Stimulated activated CD8-positive, alpha-beta memory T cell treated with anti-CD3 and anti-CD28 coated beads, Interleukin-7, amount 100 ng/mL, for 48 hours (primary cell): Measurements from ENCODE around the gene HEATR5A.
"Not testable (repeated sequence)": the region's sequence is repeated elsewhere in the genome, so short reads cannot be mapped to it uniquely, and the experiment has no call there.

Experiments used
- DNase-seq, 2 donors: peaks; one replicate each; pipeline ENCODE4 v3.0.0-alpha.2; 2020; ENCODE audit warnings: low read depth in 1 of 2; ENCODE audit errors: extremely low read depth in 1 of 2

Gene HEATR5A

DNA sequence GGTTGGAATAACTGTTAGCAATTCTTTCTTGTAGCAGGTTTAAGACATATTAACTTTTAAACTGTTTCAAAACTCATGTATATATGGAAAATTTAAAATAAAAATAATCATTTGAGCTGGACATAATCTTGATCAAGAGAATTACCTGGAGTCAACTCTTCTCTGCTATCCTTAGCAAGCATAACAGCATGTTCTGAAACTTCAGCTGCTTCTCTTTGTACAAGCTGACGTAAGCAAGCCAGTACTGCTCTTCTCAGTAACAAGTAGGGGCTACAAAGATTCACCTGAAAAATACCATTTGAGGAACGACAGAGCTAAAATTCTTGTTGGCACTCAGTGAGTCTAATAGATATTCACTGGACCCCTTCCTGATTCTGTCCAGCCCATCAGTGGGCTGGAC, 83.0 kb downstream of the HEATR5A start:
- no peak for DNase-seq

DNA sequence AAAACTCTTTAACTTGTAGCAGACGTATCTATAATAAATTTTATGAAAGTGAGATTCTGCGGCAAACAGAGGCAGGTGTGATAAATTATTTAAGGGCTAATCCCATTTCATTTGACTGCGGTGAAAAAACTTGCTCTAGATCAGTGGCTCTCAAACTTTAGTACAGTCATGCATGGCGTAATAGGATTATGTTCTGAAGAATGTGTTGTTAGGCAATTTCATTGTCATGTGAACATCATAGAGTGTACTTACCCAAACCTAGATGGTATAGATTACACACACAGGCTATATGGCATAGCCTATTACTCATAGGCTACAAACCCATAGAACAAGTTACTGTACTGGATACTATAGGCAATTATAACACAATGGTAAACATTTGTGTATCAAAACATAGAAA, 83.7 kb downstream of the HEATR5A start:
- DNase-seq: no peak

DNA sequence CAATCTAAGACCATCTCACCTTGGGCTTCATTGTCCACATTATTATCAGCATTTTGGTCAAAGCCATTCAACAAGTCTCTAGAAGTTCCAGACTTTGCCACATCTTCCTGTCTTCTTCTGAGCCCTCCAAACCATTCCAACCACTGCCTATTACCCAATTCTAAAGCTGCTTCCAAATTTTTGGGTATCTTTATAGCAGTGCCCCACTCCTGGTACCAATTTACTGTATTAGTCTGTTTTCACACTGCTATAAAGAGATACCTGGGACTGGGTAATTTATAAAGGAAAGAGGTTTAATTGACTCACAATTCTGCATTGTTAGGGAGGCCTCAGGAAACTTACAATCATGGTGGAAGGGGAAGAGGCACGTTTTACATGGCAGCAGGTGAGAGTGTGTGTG, 89.0 kb downstream of the HEATR5A start:
- DNase-seq: not testable (repeated sequence)

DNA sequence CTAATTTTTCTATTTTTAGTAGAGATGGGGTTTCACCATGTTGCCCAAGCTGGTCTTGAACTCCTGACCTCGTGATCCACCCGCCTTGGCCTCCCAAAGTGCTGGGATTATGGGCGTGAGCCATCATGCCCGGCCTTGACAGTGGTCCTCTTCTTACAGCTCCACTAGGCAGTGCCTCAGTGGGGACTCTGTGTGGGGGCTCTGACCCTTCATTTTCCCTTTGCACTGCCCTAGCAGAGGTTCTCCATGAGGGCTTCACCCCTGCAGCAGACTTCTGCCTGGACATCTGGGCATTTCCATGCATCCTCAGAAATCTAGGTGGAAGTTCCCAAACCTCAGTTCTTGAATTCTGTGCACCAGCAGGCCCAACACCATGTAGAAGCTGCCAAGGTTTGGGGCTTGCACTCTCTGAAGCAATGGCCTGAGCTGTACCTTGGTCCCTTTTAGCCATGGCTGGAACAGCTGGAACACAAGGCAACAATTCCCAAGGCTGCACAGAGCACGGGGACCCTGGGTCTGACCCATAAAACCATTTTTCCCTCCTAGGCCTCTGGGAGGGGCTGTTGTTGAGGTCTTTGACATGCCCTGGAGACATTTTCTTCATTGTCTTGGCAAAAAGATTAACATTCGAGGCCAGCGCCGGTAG, 90.4 kb downstream of the HEATR5A start:
- not testable (repeated sequence) for DNase-seq

DNA sequence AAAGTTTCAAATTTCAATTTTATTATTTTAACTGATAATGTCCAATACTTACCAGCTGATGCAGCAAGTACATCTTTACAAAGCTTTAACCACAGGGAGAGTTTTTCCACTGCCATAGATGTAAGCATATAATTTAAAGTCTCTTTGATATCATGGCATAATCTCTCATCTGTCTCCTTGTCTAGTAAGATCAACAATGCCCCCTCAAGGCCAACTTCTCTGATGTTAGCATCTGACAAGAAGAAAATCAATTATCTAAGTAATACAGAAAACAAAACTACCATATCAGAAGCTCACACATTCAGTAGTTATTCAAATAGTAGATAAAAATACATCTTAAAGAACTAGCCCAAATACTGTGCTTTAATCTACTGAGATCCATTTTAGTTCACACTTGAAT, 94.2 kb downstream of the HEATR5A start:
- no peak for DNase-seq

DNA sequence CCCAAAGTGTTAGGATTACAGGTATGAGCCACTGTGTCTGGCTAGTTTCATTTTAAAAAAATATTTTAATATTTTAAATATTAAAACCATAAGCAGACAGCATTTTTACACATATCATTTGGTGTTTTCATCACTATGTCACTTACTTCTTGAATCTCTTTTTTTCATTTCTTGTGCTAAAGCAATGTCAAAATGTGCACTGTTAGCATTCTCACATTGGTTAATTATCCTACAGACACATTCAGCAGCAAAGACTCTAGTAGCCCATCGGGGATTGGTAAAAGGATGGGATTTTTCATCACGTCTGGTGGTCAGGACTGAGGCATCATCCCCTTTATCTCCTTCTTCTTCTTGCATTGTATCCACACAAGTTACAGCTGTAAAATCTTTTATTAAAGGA, 96.9 kb downstream of the HEATR5A start:
- DNase-seq: no peak

DNA sequence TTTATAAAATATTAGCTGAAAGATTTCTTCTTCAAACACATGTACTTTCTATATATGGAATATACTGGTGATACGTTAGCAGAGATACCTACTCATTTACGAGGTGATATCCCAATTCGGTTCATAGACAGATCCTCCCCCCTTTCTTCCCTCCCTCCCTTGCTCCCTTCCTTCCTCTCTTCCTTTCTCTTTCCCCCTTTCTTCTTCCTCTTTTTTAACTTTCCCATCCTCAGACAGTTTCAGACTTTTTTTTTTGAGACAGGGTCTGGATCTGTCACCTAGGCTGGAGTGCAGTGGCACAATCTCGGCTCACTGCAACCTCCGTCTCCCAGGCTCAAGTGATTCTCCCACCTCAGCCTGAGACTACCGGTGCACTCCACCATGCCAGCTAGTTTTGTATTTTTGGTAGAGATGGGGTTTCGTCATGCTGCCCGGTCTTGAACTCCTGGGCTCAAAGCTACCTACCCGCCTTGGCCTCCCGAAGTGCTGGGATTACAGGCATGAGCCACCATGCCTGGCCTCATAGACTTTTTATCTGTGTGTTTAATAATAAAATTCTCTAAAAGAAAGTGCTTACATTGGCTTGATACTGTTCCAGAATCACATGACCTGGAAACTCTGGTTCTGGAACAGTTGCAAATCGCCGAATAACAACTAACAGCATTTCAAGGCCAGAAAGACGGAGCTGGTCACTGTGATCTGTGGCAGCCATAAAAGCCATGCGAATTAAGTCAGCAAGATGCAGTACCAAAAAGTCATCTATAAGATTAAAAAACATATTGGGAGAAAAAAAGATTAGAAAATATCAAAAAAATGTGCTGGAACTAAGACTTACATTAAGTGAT, 99.2 kb downstream of the HEATR5A start:
- no peak for DNase-seq

DNA sequence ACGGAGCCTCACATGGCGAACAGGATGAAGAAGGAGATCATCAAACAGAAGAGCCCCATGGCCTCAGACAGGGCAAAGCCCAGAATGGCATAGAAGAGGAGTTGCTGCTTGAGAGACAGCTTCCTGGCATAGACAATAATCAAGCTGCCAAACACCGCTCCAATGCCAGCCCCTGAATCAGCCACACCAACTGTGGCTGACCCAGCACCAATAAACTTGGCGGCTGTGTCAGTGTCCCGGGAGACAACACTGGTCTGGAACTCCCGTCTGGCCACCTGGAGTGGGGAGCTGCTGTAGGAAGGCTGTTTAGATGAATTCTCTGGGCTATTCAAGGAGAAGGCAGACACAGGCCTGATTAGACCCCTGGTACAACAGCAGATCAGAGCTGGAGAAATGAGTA, 100.1 kb downstream of the HEATR5A start:
- no peak for DNase-seq

DNA sequence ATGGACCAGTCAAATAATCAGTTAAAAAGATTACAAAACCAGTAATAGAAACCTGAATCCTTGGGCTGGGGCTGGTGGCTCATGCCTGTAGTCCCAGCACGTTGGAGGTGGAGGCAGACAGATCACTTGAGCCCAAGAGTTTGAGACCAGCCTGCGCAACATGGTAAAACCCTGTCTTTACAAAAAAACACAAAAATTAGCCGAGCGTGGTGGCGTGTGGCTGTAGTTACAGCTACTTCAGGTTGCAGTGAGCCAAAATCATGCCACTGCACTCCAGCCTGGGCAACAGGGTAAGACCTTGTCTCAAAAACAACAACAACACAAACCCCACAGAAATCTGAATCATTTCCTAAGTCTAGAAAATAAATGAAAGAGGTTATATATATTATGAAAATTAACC, 100.6 kb downstream of the HEATR5A start:
- DNase-seq: no peak

DNA sequence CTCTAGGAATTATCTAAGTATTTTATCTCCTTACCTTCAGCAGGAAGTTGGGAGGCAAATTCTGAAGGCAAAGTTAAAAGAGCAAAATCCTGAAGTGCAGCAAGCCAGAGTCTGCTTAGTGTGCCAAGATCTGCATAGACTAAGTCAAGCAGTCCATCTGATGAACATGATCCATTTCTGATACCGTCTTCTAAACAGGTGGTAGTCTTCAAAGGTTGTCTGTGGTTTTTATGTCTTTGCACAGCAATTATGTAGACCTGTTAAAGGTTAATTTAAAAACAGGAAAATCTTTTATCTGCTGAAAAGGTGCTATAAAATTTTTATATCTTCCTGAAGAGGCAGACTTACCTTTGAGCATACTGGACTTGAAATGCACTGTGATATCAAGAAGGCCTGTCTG, 107.4 kb downstream of the HEATR5A start:
- DNase-seq: no peak

DNA sequence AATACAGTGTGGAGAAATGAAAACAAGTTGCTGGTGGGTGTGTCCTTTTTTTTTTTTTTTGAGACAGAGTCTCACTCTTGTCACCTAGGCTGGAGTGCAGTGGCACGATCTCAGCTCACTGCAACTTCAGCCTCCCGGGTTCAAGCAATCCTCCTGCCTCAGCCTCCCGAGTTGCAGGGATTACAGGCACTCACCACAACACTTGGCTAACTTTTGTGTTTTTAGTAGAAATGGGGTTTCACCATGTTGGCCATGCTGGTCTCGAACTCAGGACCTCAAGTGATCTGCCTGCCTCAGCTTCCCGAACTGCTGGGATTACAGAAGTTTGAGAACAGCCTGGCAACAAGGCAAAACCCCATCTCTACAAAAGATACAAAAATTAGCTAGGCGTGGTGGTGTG, 108.0 kb downstream of the HEATR5A start:
- DNase-seq: not testable (repeated sequence)

DNA sequence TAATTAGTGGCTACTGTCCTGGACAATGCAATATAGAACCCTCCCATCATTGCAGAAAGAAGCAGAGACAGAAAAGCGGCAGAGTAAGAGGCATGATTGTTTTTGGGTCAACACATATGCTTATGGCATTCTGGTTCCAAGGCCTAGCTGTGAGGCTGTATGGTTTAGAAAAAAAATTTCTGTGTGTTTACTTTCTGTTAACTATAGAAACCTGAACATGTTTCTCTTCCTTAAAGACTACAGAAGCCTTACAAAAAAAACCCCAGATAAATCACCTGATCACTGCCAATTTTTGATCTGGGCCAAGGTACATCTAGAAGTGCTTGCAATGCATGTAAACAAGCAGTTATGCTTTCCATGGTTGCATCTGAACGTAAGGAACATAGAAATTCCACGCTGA, 112.7 kb downstream of the HEATR5A start:
- DNase-seq: no peak

DNA sequence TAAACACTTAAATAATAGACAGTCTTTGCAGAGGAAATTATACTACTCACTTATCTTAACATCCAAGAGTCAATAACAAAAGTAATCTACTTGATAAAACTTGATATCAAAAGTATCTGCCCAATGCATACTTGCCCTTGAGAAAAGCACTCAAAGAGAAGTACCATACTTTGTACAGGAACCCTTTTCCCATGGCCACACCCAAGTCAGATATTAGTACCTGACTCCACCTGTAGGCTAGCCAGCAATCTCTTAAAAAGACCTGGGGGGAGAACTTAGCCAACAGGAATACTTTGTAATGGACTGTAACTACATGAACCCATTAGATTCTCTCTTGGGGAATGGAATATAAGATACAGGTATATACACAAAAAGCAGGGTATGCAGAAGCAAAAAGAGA, 113.2 kb downstream of the HEATR5A start:
- no peak for DNase-seq

DNA sequence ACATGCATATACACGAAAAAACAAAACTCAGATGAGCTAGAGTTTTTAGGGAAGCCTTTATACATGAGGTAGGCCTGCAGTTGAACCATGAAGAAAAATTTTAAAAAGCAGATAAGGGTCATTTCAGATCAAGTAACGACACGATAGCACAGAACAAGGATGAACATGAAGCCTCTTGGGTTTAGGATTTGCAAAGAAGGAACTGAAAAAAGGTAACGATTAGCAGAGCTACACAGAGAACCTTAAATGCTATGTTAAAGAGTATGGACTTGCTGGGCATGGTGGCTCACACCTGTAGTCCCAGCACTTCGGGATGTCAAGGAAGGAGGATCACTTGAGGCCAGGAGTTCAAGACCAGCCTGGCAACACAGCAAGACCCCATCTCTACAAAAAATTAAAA, 116.7 kb downstream of the HEATR5A start:
- no peak for DNase-seq

DNA sequence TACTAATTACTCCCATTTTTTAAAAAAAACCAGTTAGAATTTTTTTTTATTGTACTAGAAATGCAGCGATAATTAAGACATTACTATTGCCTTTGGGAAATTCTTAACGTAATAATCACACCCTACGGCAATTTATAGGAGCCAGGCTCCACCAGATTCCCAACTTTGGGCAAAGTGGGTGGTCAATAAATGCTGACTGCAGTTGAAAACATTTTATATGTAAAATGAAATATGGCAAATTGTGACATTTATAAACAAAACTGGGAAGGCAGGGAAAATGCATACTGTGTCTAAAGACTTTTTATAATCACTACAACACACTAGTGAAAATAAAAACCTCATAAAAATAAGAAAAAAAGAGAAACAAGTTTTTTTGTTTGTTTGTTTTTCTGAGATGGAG, 119.5 kb downstream of the HEATR5A start:
- DNase-seq: no peak

DNA sequence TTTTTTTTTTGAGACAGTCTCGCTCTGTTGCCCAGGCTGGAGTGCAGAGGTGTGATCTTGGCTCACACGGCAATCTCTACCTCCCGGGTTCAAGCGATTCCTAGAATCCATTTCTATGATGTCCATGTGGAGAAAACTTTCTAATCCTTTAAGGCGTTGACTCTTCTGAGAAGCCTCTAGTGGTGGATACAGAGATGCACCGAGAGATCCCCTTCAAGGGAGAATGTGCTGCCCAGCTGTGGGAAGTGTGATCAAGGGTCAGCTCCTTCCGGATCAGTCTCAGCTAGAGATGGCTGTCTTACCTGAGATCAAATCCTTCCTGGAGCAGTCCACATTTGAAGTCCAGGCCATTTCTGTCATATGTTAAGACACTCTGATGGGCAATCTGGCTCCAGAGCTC, 120.1 kb downstream of the HEATR5A start:
- DNase-seq: no peak

DNA sequence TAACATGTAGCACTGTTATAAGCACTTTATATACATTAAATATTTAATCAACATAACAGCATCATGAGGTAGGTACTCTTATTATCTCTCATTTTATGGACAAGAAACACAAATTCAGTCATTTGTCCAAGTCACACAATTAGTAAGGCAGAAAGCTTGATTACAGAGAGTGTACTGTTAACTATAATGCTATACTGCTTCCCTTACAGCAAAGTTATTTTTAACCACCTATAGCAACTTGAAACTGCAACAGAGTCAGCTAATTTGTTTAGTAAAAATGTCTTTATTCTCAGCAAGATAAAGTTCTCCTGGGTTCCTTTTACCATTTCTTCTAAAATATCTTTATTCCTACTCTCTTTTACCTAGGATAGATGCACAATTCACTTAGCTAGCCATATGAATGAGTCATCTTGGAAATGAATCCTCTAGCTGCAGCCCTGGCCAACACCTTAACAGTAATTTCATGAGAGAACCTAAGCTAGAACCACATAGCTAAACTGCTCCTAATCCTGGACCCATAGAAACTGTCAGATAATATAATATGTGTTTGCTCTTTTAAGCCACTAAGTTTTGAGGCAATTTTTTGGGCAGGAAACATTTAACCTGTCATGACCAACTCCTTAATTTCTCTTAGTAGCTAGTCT, 122.5 kb downstream of the HEATR5A start:
- no peak for DNase-seq

DNA sequence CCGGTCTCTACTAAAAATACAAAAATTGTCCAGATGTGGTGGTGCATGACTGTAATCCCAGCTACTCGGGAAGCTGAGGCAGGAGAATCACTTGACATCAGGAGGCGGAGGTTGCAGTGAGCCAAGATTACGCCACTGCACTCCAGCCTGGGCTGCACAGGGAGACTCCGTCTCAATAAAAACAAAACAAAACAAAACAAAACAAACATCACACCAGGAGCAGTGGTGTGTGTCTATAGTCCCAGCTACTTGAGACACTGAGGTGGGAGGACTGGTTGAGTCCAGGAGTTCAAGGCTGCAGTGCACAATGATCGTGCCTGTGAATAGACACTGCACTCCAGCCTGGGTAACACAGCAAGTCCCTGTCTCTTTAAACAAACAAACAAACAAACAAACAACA, 123.2 kb downstream of the HEATR5A start:
- DNase-seq: no peak

DNA sequence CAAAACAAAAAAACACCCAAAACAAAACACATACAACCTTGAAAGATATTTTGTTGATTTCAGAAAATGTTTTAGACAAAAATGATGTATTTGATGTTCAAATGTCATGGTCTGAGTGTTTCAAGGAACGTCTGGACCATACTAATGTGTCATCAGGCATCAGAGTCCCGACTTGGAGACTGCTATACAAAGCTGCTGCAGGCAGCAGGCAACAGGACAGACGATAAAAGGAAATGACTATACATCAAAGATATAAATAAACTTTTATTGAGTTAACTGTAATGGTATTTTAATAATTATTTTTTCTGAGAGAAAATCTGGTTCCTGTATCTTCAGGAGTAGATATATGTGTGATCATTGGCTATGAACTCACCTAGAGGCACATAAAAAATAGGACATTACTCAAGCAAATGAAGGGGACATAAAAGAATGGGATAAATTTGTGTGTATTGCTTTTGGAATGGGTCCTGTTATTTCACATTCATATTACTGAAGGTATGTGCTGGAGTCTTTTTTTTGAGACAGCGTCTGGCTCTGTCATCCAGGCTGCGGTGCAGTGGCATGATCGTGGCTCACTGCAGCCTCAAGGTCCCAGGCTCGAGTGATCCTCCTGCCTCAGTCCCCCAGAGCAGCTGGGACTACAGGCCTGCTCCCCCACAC, 125.5 kb downstream of the HEATR5A start:
- no peak for DNase-seq

DNA sequence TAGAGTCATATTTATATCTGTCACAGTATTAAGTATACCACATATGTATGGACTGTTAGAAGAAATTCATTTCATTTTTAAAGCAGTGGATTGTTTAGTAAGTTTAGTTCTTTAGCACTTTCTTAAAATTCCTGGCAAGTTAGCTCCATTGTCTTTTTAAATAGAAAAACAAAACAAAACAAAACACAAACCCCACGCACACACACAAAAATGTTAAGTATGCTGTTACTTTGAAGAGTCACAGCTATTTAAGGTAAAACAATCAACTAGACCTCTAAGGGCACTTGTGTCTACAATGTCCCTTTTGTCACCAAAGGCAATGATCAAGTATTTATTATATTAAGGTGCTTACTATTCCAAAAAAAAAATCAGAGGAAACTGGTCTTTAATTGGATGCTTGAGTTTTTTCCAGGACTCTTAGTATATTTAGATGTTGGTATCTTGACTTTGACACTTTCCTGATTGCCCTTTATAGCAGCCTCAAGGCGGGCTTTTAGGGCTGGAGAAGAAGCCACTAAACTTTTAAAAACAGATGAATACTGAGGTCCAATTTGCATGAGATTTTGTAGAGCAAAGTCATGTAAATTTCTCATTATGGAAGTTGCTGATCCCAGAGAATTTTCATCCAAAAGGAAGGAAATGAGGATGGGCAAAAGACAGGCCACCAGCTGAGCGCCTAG, 127.3 kb downstream of the HEATR5A start:
- DNase-seq: no peak

DNA sequence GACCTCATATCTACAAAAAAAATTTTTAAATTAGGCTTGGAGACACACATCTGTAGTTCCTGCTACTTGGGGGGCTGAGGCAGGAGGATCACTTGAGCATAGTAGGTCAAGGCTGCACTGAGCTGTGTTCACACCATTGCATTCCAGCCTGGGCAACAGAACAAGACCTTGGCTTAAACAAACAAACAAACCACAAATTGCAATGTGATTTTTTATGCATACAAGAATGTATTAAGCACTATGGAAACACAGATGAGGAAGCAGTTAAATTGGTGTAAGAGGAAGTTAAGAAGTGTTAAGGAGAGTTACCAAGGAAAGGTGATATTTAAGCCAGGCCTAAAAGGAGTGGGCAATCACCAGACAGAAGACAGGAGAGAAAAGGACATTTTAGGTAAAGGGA, 129.1 kb downstream of the HEATR5A start:
- no peak for DNase-seq
